PFSK-1 (cell line): ENCODE data around the gene TSPAN5.

Source experiments
- FOXP2 ChIP-seq: optimal IDR thresholded peaks from 2 replicates; pipeline ENCODE3; 2011; ENCODE audit warnings: borderline replicate concordance, control low read depth, inconsistent platforms; ENCODE audit not compliant: insufficient read depth; ENCODE audit errors: extremely low read length, extremely low read depth
- POLR2AphosphoS5 ChIP-seq: IDR thresholded peaks from 2 replicates; pipeline ENCODE4 v1.6.1; 2012; ENCODE audit warnings: low read depth, mild to moderate bottlenecking, control low read depth, low read length, moderate library complexity
- REST ChIP-seq, 2 experiments: IDR thresholded peaks; 2 replicates each; pipeline versions ENCODE4 v1.6.1 to v1.8.0; 2011 to 2012; ENCODE audit warnings: low read depth in 2 of 2, low read length in 2 of 2, control low read depth in 1 of 2, inconsistent platforms in 1 of 2, mild to moderate bottlenecking in 1 of 2, moderate library complexity in 1 of 2; ENCODE audit not compliant: insufficient read depth in 1 of 2
- SIN3A ChIP-seq: IDR thresholded peaks from 2 replicates; pipeline ENCODE4 v1.6.1; 2012; ENCODE audit warnings: mild to moderate bottlenecking, low read length, moderate library complexity, borderline replicate concordance; ENCODE audit not compliant: insufficient read depth
- TAF1 ChIP-seq: IDR thresholded peaks from 2 replicates; pipeline ENCODE4 v1.6.1; 2012; ENCODE audit warnings: low read length, control low read depth, borderline replicate concordance; ENCODE audit not compliant: insufficient read depth

Gene TSPAN5

GRCh38 chr4:98663226-98664006, 5.0 kb upstream of the TSPAN5 start:
- no peak for TF ChIP-seq REST (IDR thresholded peaks at IDR 0.05; ENCODE audit: insufficient read depth in 1 of 2, low read depth in 2 of 2, low read length in 2 of 2)
- TF ChIP-seq POLR2AphosphoS5 = no peak
- no peak for TF ChIP-seq FOXP2
- no peak for TF ChIP-seq SIN3A
- no peak for TF ChIP-seq TAF1

- TF ChIP-seq POLR2AphosphoS5 (no peak), TAF1 (no peak), FOXP2 (no peak), SIN3A (no peak), REST (IDR thresholded peaks at IDR 0.05; ENCODE audit: insufficient read depth in 1 of 2, low read depth in 2 of 2, low read length in 2 of 2) (no peak)
Observed at GRCh38 chr4:98662626-98663225, 4.3 kb upstream of the TSPAN5 start.

GRCh38 chr4:98662055-98662453, 3.6 kb upstream of the TSPAN5 start:
- TF ChIP-seq POLR2AphosphoS5 = no peak
- no peak for TF ChIP-seq REST (IDR thresholded peaks at IDR 0.05; ENCODE audit: insufficient read depth in 1 of 2, low read depth in 2 of 2, low read length in 2 of 2)
- TF ChIP-seq FOXP2 = no peak
- no peak for TF ChIP-seq TAF1
- TF ChIP-seq SIN3A = no peak

- TF ChIP-seq SIN3A (no peak), REST (IDR thresholded peaks at IDR 0.05; ENCODE audit: insufficient read depth in 1 of 2, low read depth in 2 of 2, low read length in 2 of 2) (no peak), POLR2AphosphoS5 (no peak)
Observed at GRCh38 chr4:98661371-98662054, 3.1 kb upstream of the TSPAN5 start.
